H1 (cell line): ENCODE data around the gene TAF3. TPM values are rescaled to one million over a fixed set of nuclear protein-coding genes. Genes with fewer than 3 reads are reported as not detected.

ENCODE experiments used
- CTCF ChIA-PET: fragments of 300-600 bp; sonication (Branson Sonifier 250); formaldehyde crosslinking; loops from one replicate; lab custom pipeline; 2021; ENCODE audit not compliant: partially characterized antibody; lab: Charles Lee
- POLR2A ChIA-PET: fragments of 300-600 bp; sonication (Branson Sonifier 250); formaldehyde crosslinking; loops from one replicate; lab custom pipeline; 2021; ENCODE audit warnings: inconsistent platforms; ENCODE audit not compliant: partially characterized antibody; lab: Charles Lee
- DNase-seq, 2 experiments: peaks; one replicate each; pipeline versions ENCODE4 v3.0.0 to v3.0.0-alpha.2; 2010 to 2022; ENCODE audit warnings: low spot score in 2 of 2, low read depth in 1 of 2, mixed read lengths in 1 of 2
- FAIRE-seq: peaks from 2 replicates; lab custom pipeline; 2011; peaks lifted over from hg19 to GRCh38; lab: Jason Lieb, UNC
- H2AFZ ChIP-seq: 2 replicates; pipeline ENCODE4 v1.8.1; 2012; ENCODE audit warnings: low read length, inconsistent platforms
- H2AK5ac ChIP-seq: 2 replicates; pipeline ENCODE4 v1.6.1; 2013; ENCODE audit warnings: low read depth, low read length
- H2BK120ac ChIP-seq: replicated peaks from 2 replicates; pipeline ENCODE3; 2013; ENCODE audit warnings: low read depth, low read length, inconsistent platforms
- H2BK12ac ChIP-seq: 2 replicates; pipeline ENCODE4 v1.6.1; 2013; ENCODE audit warnings: low read depth, low read length
- H2BK15ac ChIP-seq: 2 replicates; pipeline ENCODE4 v1.6.1; 2013; ENCODE audit warnings: low read length
- H2BK20ac ChIP-seq: 2 replicates; pipeline ENCODE4 v1.6.1; 2013; ENCODE audit warnings: low read length
- H2BK5ac ChIP-seq: 2 replicates; pipeline ENCODE4 v1.6.1; 2013; ENCODE audit warnings: low read depth, low read length
- H3K14ac ChIP-seq: 2 replicates; pipeline ENCODE4 v1.6.1; 2013; ENCODE audit warnings: inconsistent platforms; ENCODE audit not compliant: insufficient read length
- H3K18ac ChIP-seq: 2 replicates; pipeline ENCODE4 v1.6.1; 2013; ENCODE audit warnings: low read length; ENCODE audit errors: extremely low read depth
- H3K23ac ChIP-seq: 2 replicates; pipeline ENCODE4 v1.6.1; 2013; ENCODE audit warnings: inconsistent platforms; ENCODE audit not compliant: insufficient read length
- H3K23me2 ChIP-seq: 2 replicates; pipeline ENCODE4 v1.6.1; 2013; ENCODE audit warnings: low read depth, low read length
- H3K27ac ChIP-seq: 2 replicates; pipeline ENCODE4 v1.6.1; 2011; ENCODE audit warnings: low read depth, low read length, inconsistent platforms
- H3K27me3 ChIP-seq, 4 experiments: replicated peaks in 1 of 4; 1 replicate in 1 of 4; 2 replicates in 3 of 4; pipeline versions ENCODE4 v1.6.1 to v1.8.1; 2011 to 2013; ENCODE audit warnings: low read length in 3 of 4, mild to moderate bottlenecking in 3 of 4, inconsistent platforms in 2 of 4, mixed read lengths in 2 of 4, moderate library complexity in 1 of 4; ENCODE audit not compliant: control insufficient read depth in 3 of 4, insufficient read depth in 3 of 4; ENCODE audit errors: extremely low read depth in 1 of 4
- H3K36me3 ChIP-seq, 4 experiments: 2 replicates each; pipeline versions ENCODE4 v1.6.1 to v1.8.1; 2011 to 2013; ENCODE audit warnings: mild to moderate bottlenecking in 4 of 4, low read length in 3 of 4, moderate library complexity in 2 of 4, control low read depth in 1 of 4, inconsistent platforms in 1 of 4; ENCODE audit not compliant: insufficient read depth in 4 of 4, control insufficient read depth in 2 of 4
- H3K4ac ChIP-seq: replicated peaks from 2 replicates; pipeline ENCODE3; 2013; ENCODE audit warnings: low read length, low read depth, mixed read lengths, inconsistent platforms; ENCODE audit not compliant: insufficient read length
- H3K4me1 ChIP-seq, 4 experiments: replicated peaks in 1 of 4; 1 replicate in 1 of 4; 2 replicates in 3 of 4; pipeline versions ENCODE4 v1.6.1 to v1.8.1; 2011 to 2013; ENCODE audit warnings: low read length in 3 of 4, inconsistent platforms in 2 of 4, mixed read lengths in 1 of 4; ENCODE audit not compliant: insufficient read depth in 4 of 4, control insufficient read depth in 3 of 4
- H3K4me2 ChIP-seq, 2 experiments: 2 replicates each; pipeline versions ENCODE4 v1.6.1 to v1.8.1; 2011 to 2013; ENCODE audit warnings: low read depth in 2 of 2, low read length in 2 of 2, control low read depth in 1 of 2, inconsistent platforms in 1 of 2, mild to moderate bottlenecking in 1 of 2; ENCODE audit not compliant: insufficient read depth in 1 of 2
- H3K4me3 ChIP-seq, 4 experiments: fragments of 200-600, 300-600 bp in 1 of 4; sonication (generic), shearing (Covaris generic), sonication (Bioruptor Twin) in 1 of 4; 2 replicates each; pipeline versions ENCODE4 v1.5.1 to v1.8.1; 2011 to 2016; ENCODE audit warnings: low read length in 4 of 4, low read depth in 3 of 4, control low read depth in 2 of 4, inconsistent platforms in 2 of 4, mild to moderate bottlenecking in 2 of 4, mixed read lengths in 1 of 4, moderate library complexity in 1 of 4; ENCODE audit not compliant: insufficient read depth in 2 of 4; ENCODE audit errors: extremely low read depth in 1 of 4
- H3K56ac ChIP-seq: replicated peaks from 2 replicates; pipeline ENCODE3; 2013; ENCODE audit warnings: low read depth, mild to moderate bottlenecking, mixed read lengths, low read length, inconsistent platforms; ENCODE audit not compliant: insufficient read length
- H3K79me1 ChIP-seq: 2 replicates; pipeline ENCODE4 v1.6.1; 2013; ENCODE audit warnings: low read depth, low read length, control low read depth
- H3K79me2 ChIP-seq, 2 experiments: 2 replicates each; pipeline versions ENCODE4 v1.6.1 to v1.8.1; 2012 to 2013; ENCODE audit warnings: low read length in 2 of 2, mild to moderate bottlenecking in 2 of 2, inconsistent platforms in 1 of 2; ENCODE audit not compliant: insufficient read depth in 2 of 2, control insufficient read depth in 1 of 2
- H3K9ac ChIP-seq, 4 experiments: replicated peaks in 1 of 4; 1 replicate in 1 of 4; 2 replicates in 3 of 4; pipeline versions ENCODE4 v1.6.1 to v1.8.1; 2011 to 2013; ENCODE audit warnings: low read depth in 3 of 4, low read length in 3 of 4, control low read depth in 2 of 4, mild to moderate bottlenecking in 2 of 4, moderate library complexity in 2 of 4, inconsistent platforms in 1 of 4; ENCODE audit errors: extremely low read depth in 1 of 4
- H3K9me3 ChIP-seq, 2 experiments: 2 replicates each; pipeline versions ENCODE4 v1.6.1 to v1.8.1; 2012 to 2013; ENCODE audit warnings: mild to moderate bottlenecking in 2 of 2, moderate library complexity in 2 of 2, control low read depth in 1 of 2, inconsistent platforms in 1 of 2, low read depth in 1 of 2, low read length in 1 of 2, mixed read lengths in 1 of 2; ENCODE audit not compliant: insufficient read depth in 2 of 2
- H4K20me1 ChIP-seq, 2 experiments: replicated peaks in 1 of 2; 2 replicates each; pipeline versions ENCODE3 to v1.8.1; 2011 to 2013; ENCODE audit warnings: inconsistent platforms in 2 of 2, low read length in 2 of 2, mild to moderate bottlenecking in 1 of 2; ENCODE audit not compliant: insufficient read depth in 2 of 2, control insufficient read depth in 1 of 2
- H4K5ac ChIP-seq: 2 replicates; pipeline ENCODE4 v1.6.1; 2013; ENCODE audit warnings: low read length, low read depth, mixed read lengths, inconsistent platforms; ENCODE audit not compliant: insufficient read length
- H4K8ac ChIP-seq: 2 replicates; pipeline ENCODE4 v1.8.0; 2013; ENCODE audit warnings: mild to moderate bottlenecking, moderate library complexity, low read length, inconsistent platforms; ENCODE audit not compliant: insufficient read depth; ENCODE audit errors: extremely low read depth
- H4K91ac ChIP-seq: replicated peaks from 2 replicates; pipeline ENCODE3; 2013; ENCODE audit warnings: low read length, mixed read lengths, inconsistent platforms; ENCODE audit not compliant: insufficient read length
- BCL11A ChIP-seq, 2 experiments: IDR thresholded peaks; one replicate each; pipeline ENCODE4 v1.6.1; 2011; ENCODE audit warnings: low read depth in 2 of 2, low read length in 2 of 2, mild to moderate bottlenecking in 2 of 2
- KDM5A ChIP-seq: fragments of 200-600 bp; IDR thresholded peaks from 2 replicates; pipeline ENCODE4 v1.7.1; 2012; ENCODE audit warnings: mild to moderate bottlenecking, low read length, inconsistent platforms, mixed read lengths
- SIN3A ChIP-seq, 2 experiments: IDR thresholded peaks in 1 of 2; conservative IDR thresholded peaks in 1 of 2; 2 replicates each; pipeline ENCODE4 v1.6.1; 2011 to 2012; ENCODE audit warnings: low read length in 2 of 2, improper control_type of control experiment in 1 of 2, low read depth in 1 of 2, mild to moderate bottlenecking in 1 of 2
- SIRT6 ChIP-seq: IDR thresholded peaks from one replicate; pipeline ENCODE4 v1.7.1; 2012; ENCODE audit warnings: low read length, inconsistent platforms
- SIX5 ChIP-seq: IDR thresholded peaks from 2 replicates; pipeline ENCODE4 v1.6.1; 2011; ENCODE audit warnings: mild to moderate bottlenecking, low read depth, low read length
- WGBS, 2 experiments: shearing (Covaris generic) in 1 of 2; methylation state at CpG; one replicate each; pipeline versions ENCODE4 v1.1.6 to v1.1.7; 2013 to 2015; ENCODE audit warnings: low lambda C conversion rate in 2 of 2, mixed read lengths in 2 of 2, inconsistent platforms in 1 of 2, low coverage in 1 of 2, missing lambda C conversion rate in 1 of 2; ENCODE audit not compliant: insufficient replicate concordance in 2 of 2, insufficient coverage in 1 of 2, insufficient read length in 1 of 2; ENCODE audit errors: extremely low coverage in 1 of 2, missing lambda C conversion rate in 1 of 2; 5-methylcytosine and 5-hydroxymethylcytosine counted together
- polyA plus RNA-seq, 7 experiments: library from polyadenylated mRNA; depleted of rRNA in 3 of 7; stranded (reverse) in 5 of 7; unstranded in 2 of 7; fragments of >200 nt in 5 of 7; fragments of 200-250 nt in 2 of 7; gene quantifications; 1 replicate in 5 of 7; 2 replicates in 1 of 7; 4 replicates in 1 of 7; pipeline versions ENCODE4 v1.2.1 to v1.2.3, GENCODE V29; 2011 to 2013; ENCODE audit warnings: missing spikeins in 2 of 7, mixed read lengths in 2 of 7
- total RNA-seq: library from RNA; stranded (reverse); fragmentation: NEBNext Ultra II Directional; extraction: Animal tissue kit (Norgen Biotek cat#: 25700); gene quantifications from 2 replicates; pipeline ENCODE4 v1.2.1, GENCODE V29; 2021

Gene TAF3
- total and polyA plus RNA-seq, 2 of the 8 experiments (the other 6 are each of a cell fraction or from before 2014, with no cell fraction given) = 1.5 to 11.2 TPM

- ChIA-PET CTCF (no interaction called here), POLR2A (no interaction called here)
- no peak overlapping the region for H3K4ac ChIP-seq
- no peak overlapping the region for H3K56ac ChIP-seq
- H3K79me2 ChIP-seq = no peaks in the 10 kb centered on the region
- H3K4me1 ChIP-seq = no peaks in the 10 kb centered on the region
- no peak overlapping the region for H3K23ac ChIP-seq
- no peaks in the 10 kb centered on the region for H3K9me3 ChIP-seq
- H2BK20ac ChIP-seq = no peak overlapping the region
- H2AK5ac ChIP-seq = no peak overlapping the region
- peaks cover 1% of the 10 kb centered on the region in 2 experiments for H4K20me1 ChIP-seq
- no peak overlapping the region for H4K8ac ChIP-seq
- H4K91ac ChIP-seq = no peak overlapping the region
- no peak overlapping the region for H3K4me2 ChIP-seq
- no peak overlapping the region for H3K18ac ChIP-seq
- H3K23me2 ChIP-seq = no peaks in the 10 kb centered on the region
- H3K27ac ChIP-seq = no peak overlapping the region
- H2BK15ac ChIP-seq = no peak overlapping the region
- 94% methylated on average over 3 of the region's 3 CpGs; no CpG with 5 or more reads in 1 of the 2 experiments for WGBS, 2 experiments
- no peak for TF ChIP-seq SIN3A (conservative IDR thresholded peaks at IDR 0.05 in 1 of 2, IDR thresholded peaks at IDR 0.05 in 1 of 2; ENCODE audit: low read depth in 1 of 2, low read length in 2 of 2)
- no peak for TF ChIP-seq SIRT6
- TF ChIP-seq BCL11A (IDR thresholded peaks at IDR 0.05; ENCODE audit: low read depth in 2 of 2, low read length in 2 of 2) = no peak
- no peak for TF ChIP-seq KDM5A
- no peak for TF ChIP-seq SIX5
- H2BK5ac ChIP-seq = no peak overlapping the region
- no peaks in the 10 kb centered on the region for H3K27me3 ChIP-seq
- H2AFZ ChIP-seq = no peak overlapping the region
- no peaks in the 10 kb centered on the region for H3K36me3 ChIP-seq
- no peak for FAIRE-seq
- H4K5ac ChIP-seq = no peak overlapping the region
- no peak overlapping the region for H2BK120ac ChIP-seq
- no peak overlapping the region for H3K4me3 ChIP-seq
- H3K79me1 ChIP-seq = 0 out of 2 replicates have a peak, but pooled peaks cover 4% of the 10 kb centered on the region
- no peak overlapping the region for H3K14ac ChIP-seq
- no peak for DNase-seq
- H3K9ac ChIP-seq = no peak overlapping the region
- H2BK12ac ChIP-seq = no peak overlapping the region
These were observed 110.2 kb downstream of the TAF3 start for GRCh38 chr10:7928536-7928935.
